Testis (tissue), 2 donors: ENCODE measurements around the gene CAPN7.
"Not testable (repeated sequence)": the region's sequence is repeated elsewhere in the genome, so short reads cannot be mapped to it uniquely, and the experiment has no call there.

Experiments
- CTCF ChIP-seq, 3 experiments: fragments of 450-650 bp in 2 of 3; fragments of 200-600 bp in 1 of 3; sonication (generic) in 1 of 3; IDR thresholded peaks; one replicate each; pipeline ENCODE4 v1.5.1; 2016 to 2019; ENCODE audit warnings: antibody characterized with exemption in 3 of 3, mild to moderate bottlenecking in 2 of 3, moderate library complexity in 1 of 3
- POLR2A ChIP-seq: fragments of 450-650 bp; IDR thresholded peaks from one replicate; pipeline ENCODE4 v1.6.1; 2017; ENCODE audit warnings: antibody characterized with exemption, mild to moderate bottlenecking, moderate library complexity

- not testable (repeated sequence) for TF ChIP-seq CTCF (IDR thresholded peaks at IDR 0.05); POLR2A
These were observed 39.7 kb upstream of the CAPN7 start for GRCh38 chr3:15166391-15166790.
